HCT116 (cell line): Measurements from ENCODE around the gene RPL13A. TPM values are rescaled to one million over a fixed set of nuclear protein-coding genes. Genes with fewer than 3 reads are reported as not detected.

ENCODE experiments used
- ATAC-seq: fragments of 200-7000 bp; cut with Tn5 transposase; 2 replicates; pipeline ENCODE4 v1.9.1; 2020; ENCODE audit warnings: mild to moderate bottlenecking, moderate library complexity
- BruUV-seq: library from RNA; stranded (reverse); fragments of 400-500 nt; replicated peaks from 2 replicates; lab custom pipeline; 2021; lab: Mats Ljungman, UMichigan
- CTCF ChIA-PET: fragments of 300-600 bp; sonication (Branson Sonifier 250); formaldehyde crosslinking; loops from one replicate; lab custom pipeline; 2021; ENCODE audit warnings: antibody characterized with exemption; lab: Charles Lee
- POLR2A ChIA-PET: fragments of 300-600, 350-600 bp; sonication (Branson Sonifier 250); formaldehyde crosslinking; loops from one replicate; lab custom pipeline; 2021; ENCODE audit warnings: antibody characterized with exemption; lab: Charles Lee
- RAD21 ChIA-PET, 2 experiments: fragments of 300-600 bp; sonication (Branson Sonifier 250); formaldehyde crosslinking; loops; one replicate each; lab custom pipeline; 2023; ENCODE audit warnings: low total read pairs in 2 of 2; ENCODE audit not compliant: uncharacterized antibody in 2 of 2, unreplicated experiment in 2 of 2, low non-redundant PET in 1 of 2; lab: Charles Lee
- DNase-seq: peaks from one replicate; pipeline ENCODE4 v3.0.0-alpha.2; 2010; ENCODE audit warnings: low read depth, low spot score
- H2AFZ ChIP-seq: fragments of 200-600 bp; shearing (Covaris generic), sonication (generic); 2 replicates; pipeline ENCODE4 v1.6.1; 2017; ENCODE audit warnings: low read depth, mixed run types, mixed read lengths, antibody characterized with exemption, low read length; ENCODE audit not compliant: poor library complexity, severe bottlenecking
- H3K27ac ChIP-seq: 2 replicates; pipeline ENCODE4 v1.5.1; 2012; ENCODE audit warnings: low read depth, low read length
- H3K27me3 ChIP-seq: fragments of 200-600 bp; sonication (generic); 2 replicates; pipeline ENCODE4 v1.6.1; 2016; ENCODE audit warnings: mixed run types, low read length, mixed read lengths; ENCODE audit not compliant: insufficient read depth
- H3K36me3 ChIP-seq, 2 experiments: fragments of 200-500 bp in 1 of 2; fragments of 200-600 bp in 1 of 2; sonication (Bioruptor generic) in 1 of 2; sonication (generic) in 1 of 2; 2 replicates each; pipeline versions ENCODE4 v1.5.1 to v1.6.1; 2014 to 2016; ENCODE audit warnings: low read length in 2 of 2, inconsistent platforms in 1 of 2, mixed read lengths in 1 of 2, mixed run types in 1 of 2; ENCODE audit not compliant: insufficient read depth in 2 of 2, control insufficient read depth in 1 of 2
- H3K4me1 ChIP-seq, 2 experiments: fragments of 200-600 bp in 1 of 2; sonication (generic) in 1 of 2; 2 replicates each; pipeline versions ENCODE4 v1.5.1 to v1.6.1; 2012 to 2017; ENCODE audit warnings: low read length in 2 of 2, inconsistent platforms in 1 of 2, mild to moderate bottlenecking in 1 of 2, mixed read lengths in 1 of 2, mixed run types in 1 of 2, moderate library complexity in 1 of 2; ENCODE audit not compliant: insufficient read depth in 2 of 2, control insufficient read depth in 1 of 2
- H3K4me2 ChIP-seq: fragments of 200-600 bp; sonication (generic); 2 replicates; pipeline ENCODE4 v1.6.1; 2017; ENCODE audit warnings: mixed run types, low read length, mixed read lengths
- H3K4me3 ChIP-seq, 2 experiments: fragments of 200-600 bp in 1 of 2; sonication (generic) in 1 of 2; replicated peaks in 1 of 2; 2 replicates each; pipeline ENCODE4 v1.5.1; 2011 to 2016; ENCODE audit warnings: low read length in 2 of 2, control low read depth in 1 of 2, low read depth in 1 of 2, mild to moderate bottlenecking in 1 of 2, mixed read lengths in 1 of 2, mixed run types in 1 of 2
- H3K79me2 ChIP-seq: fragments of 200-600 bp; sonication (generic); 2 replicates; pipeline ENCODE4 v1.6.1; 2017; ENCODE audit warnings: mild to moderate bottlenecking, mixed run types, low read length, moderate library complexity, mixed read lengths; ENCODE audit not compliant: insufficient read depth
- H3K9ac ChIP-seq: fragments of 200-600 bp; sonication (generic); 2 replicates; pipeline ENCODE4 v1.6.1; 2016; ENCODE audit warnings: low read length, mixed read lengths
- H3K9me2 ChIP-seq: fragments of 200-600 bp; sonication (generic), shearing (Covaris generic); 2 replicates; pipeline ENCODE4 v1.6.1; 2017; ENCODE audit warnings: mixed run types, mild to moderate bottlenecking, moderate library complexity; ENCODE audit not compliant: insufficient read depth
- H3K9me3 ChIP-seq, 2 experiments: fragments of 200-500 bp in 1 of 2; fragments of 200-600 bp in 1 of 2; sonication (Bioruptor generic) in 1 of 2; sonication (generic) in 1 of 2; 2 replicates each; pipeline ENCODE4 v1.6.1; 2014 to 2017; ENCODE audit warnings: low read length in 2 of 2, mixed read lengths in 2 of 2, inconsistent platforms in 1 of 2, low read depth in 1 of 2, mild to moderate bottlenecking in 1 of 2, mixed run types in 1 of 2, moderate library complexity in 1 of 2; ENCODE audit not compliant: control insufficient read depth in 1 of 2, insufficient read depth in 1 of 2
- H4K20me1 ChIP-seq: fragments of 200-600 bp; sonication (generic), shearing (Covaris generic); 2 replicates; pipeline ENCODE4 v1.6.1; 2017; ENCODE audit warnings: mixed run types, mild to moderate bottlenecking, moderate library complexity; ENCODE audit not compliant: insufficient read depth
- ATF3 ChIP-seq: IDR thresholded peaks from 2 replicates; pipeline ENCODE4 v1.6.1; 2012
- EGR1 ChIP-seq: IDR thresholded peaks from 2 replicates; pipeline ENCODE4 v1.6.1; 2012; ENCODE audit warnings: low read depth
- EZH2 ChIP-seq: fragments of 200-600 bp; sonication (generic); IDR thresholded peaks from 2 replicates; pipeline ENCODE4 v1.6.1; 2017; ENCODE audit warnings: antibody characterized with exemption, mixed run types
- EZH2phosphoT487 ChIP-seq: fragments of 200-600 bp; IDR thresholded peaks from 2 replicates; pipeline ENCODE4 v1.6.1; 2018; ENCODE audit warnings: antibody characterized with exemption, borderline replicate concordance
- JUND ChIP-seq: IDR thresholded peaks from 2 replicates; pipeline ENCODE4 v1.6.1; 2012
- MAX ChIP-seq: IDR thresholded peaks from 2 replicates; pipeline ENCODE4 v1.6.1; 2012
- RAD21 ChIP-seq: IDR thresholded peaks from 2 replicates; pipeline ENCODE4 v1.6.1; 2012; ENCODE audit warnings: low read depth, mild to moderate bottlenecking
- REST ChIP-seq: IDR thresholded peaks from 2 replicates; pipeline ENCODE4 v1.6.1; 2012; ENCODE audit warnings: low read depth
- SIN3A ChIP-seq: IDR thresholded peaks from 2 replicates; pipeline ENCODE4 v1.6.1; 2012; ENCODE audit warnings: low read depth
- SP1 ChIP-seq: IDR thresholded peaks from 2 replicates; pipeline ENCODE4 v1.6.1; 2012; ENCODE audit warnings: low read depth
- YY1 ChIP-seq: IDR thresholded peaks from 2 replicates; pipeline ENCODE4 v1.6.1; 2011; ENCODE audit warnings: low read length, low read depth, moderate library complexity, mild to moderate bottlenecking; ENCODE audit not compliant: insufficient replicate concordance; ENCODE audit errors: extremely low read depth
- ZFX ChIP-seq: fragments of 450-650 bp; IDR thresholded peaks from 2 replicates; pipeline ENCODE4 v1.6.1; 2017
- ZNF274 ChIP-seq: fragments of 200-500 bp; sonication (Bioruptor generic); IDR thresholded peaks from 2 replicates; pipeline ENCODE4 v1.6.1; 2014; ENCODE audit warnings: mild to moderate bottlenecking, low read depth, low read length, inconsistent platforms
- intact Hi-C: fragments of 100-400 bp; cut with micrococcal nuclease; formaldehyde crosslinking; loops from 2 replicates; pipeline ENCODE4 v1.10.0; 2022
- total RNA-seq: library from RNA; stranded (reverse); gene quantifications from one replicate; pipeline ENCODE4 v1.2.1, GENCODE V29; 2021; ENCODE audit not compliant: unreplicated experiment

RPL13A gene
- total RNA-seq, 1 experiment from 2014 or later = 3,719 TPM

- no peaks in the 10 kb centered on the region for H3K36me3 ChIP-seq
- H2AFZ ChIP-seq = no peak overlapping the region
- no peaks in the 10 kb centered on the region for H3K9me3 ChIP-seq
- no peak for TF ChIP-seq ZFX
- TF ChIP-seq RAD21 = no peak
- TF ChIP-seq SP1 = no peak
- no peak for TF ChIP-seq ZNF274
- TF ChIP-seq YY1 = no peak
- no peak for TF ChIP-seq ATF3
- TF ChIP-seq EZH2 = no peak
- no peak for TF ChIP-seq MAX
- TF ChIP-seq EZH2phosphoT487 = no peak
- TF ChIP-seq EGR1 = no peak
- no peak for TF ChIP-seq SIN3A
- no peak for TF ChIP-seq REST
- TF ChIP-seq JUND = no peak
- intact Hi-C loops = no loop called here
- H3K9ac ChIP-seq = no peak overlapping the region
- no peaks in the 10 kb centered on the region for H3K27me3 ChIP-seq
- DNase-seq (no peak), ATAC-seq (no peak)
- POLR2A ChIA-PET = no interaction called here
- RAD21 ChIA-PET = no interaction called here
- BruUV-seq = no TSS peak
- H3K27ac ChIP-seq = no peak overlapping the region
- no peak overlapping the region for H3K4me3 ChIP-seq
- no peaks in the 10 kb centered on the region for H3K79me2 ChIP-seq
- H3K4me2 ChIP-seq = no peak overlapping the region
- H3K9me2 ChIP-seq = no peaks in the 10 kb centered on the region
- no peaks in the 10 kb centered on the region for H4K20me1 ChIP-seq
- CTCF ChIA-PET = interaction anchor here (0.6 kb wide), 1 partner anchor 21 kb away, joined by 4 read pairs; no protein-coding TSS in a partner anchor
- no peaks in the 10 kb centered on the region for H3K4me1 ChIP-seq
Measured at GRCh38 chr19:49524812-49525455, 37.5 kb downstream of the RPL13A start.
